GM12878 (cell line): ENCODE measurements around the gene MYO19. TPM values are rescaled to one million over a fixed set of nuclear protein-coding genes. Genes with fewer than 3 reads are reported as not detected.

Source experiments
- ATAC-seq: fragments of 200-7000 bp; cut with Tn5 transposase; 3 replicates; pipeline ENCODE4 v1.9.1; 2020; ENCODE audit warnings: mild to moderate bottlenecking, moderate library complexity
- BruUV-seq: library from RNA; stranded (reverse); fragments of 400-500 nt; replicated peaks from 2 replicates; lab custom pipeline; 2021; lab: Mats Ljungman, UMichigan
- CTCF ChIA-PET: fragments of 300-600 bp; sonication (Branson Sonifier 250); formaldehyde crosslinking; extraction: SDS; loops from one replicate; lab custom pipeline; 2021; ENCODE audit warnings: inconsistent platforms; lab: Yijun Ruan, JAX
- POLR2A ChIA-PET: fragments of 350-600 bp; formaldehyde crosslinking; extraction: SDS; loops from one replicate; lab custom pipeline; 2021; ENCODE audit warnings: inconsistent platforms; lab: Charles Lee
- RAD21 ChIA-PET: fragments of 300-600 bp; sonication (Branson Sonifier 250); formaldehyde crosslinking; loops from one replicate; lab custom pipeline; 2023; ENCODE audit warnings: antibody characterized with exemption; ENCODE audit not compliant: unreplicated experiment; lab: Charles Lee
- SMC1A ChIA-PET: fragments of 300-600 bp; sonication (Branson Sonifier 250); formaldehyde crosslinking; loops from one replicate; lab custom pipeline; 2023; ENCODE audit not compliant: unreplicated experiment, uncharacterized antibody; lab: Charles Lee
- DNase-seq: peaks from one replicate; pipeline ENCODE4 v3.0.0-alpha.2; 2011; ENCODE audit warnings: low read depth, low spot score
- FAIRE-seq: peaks from 3 replicates; lab custom pipeline; 2011; peaks lifted over from hg19 to GRCh38; lab: Jason Lieb, UNC
- H2AFZ ChIP-seq: 2 replicates; pipeline ENCODE4 v1.6.0; 2011; ENCODE audit warnings: low read depth, low read length, control low read depth; ENCODE audit not compliant: control insufficient read depth
- H3K27ac ChIP-seq: 2 replicates; pipeline ENCODE4 v1.5.1; 2011; ENCODE audit warnings: control low read depth; ENCODE audit not compliant: control insufficient read depth, insufficient read depth
- H3K27me3 ChIP-seq, 2 experiments: replicated peaks in 1 of 2; 2 replicates each; pipeline versions ENCODE4 v1.6.0 to v1.6.1; 2011; ENCODE audit warnings: low read length in 1 of 2; ENCODE audit not compliant: control insufficient read depth in 2 of 2, insufficient read depth in 2 of 2
- H3K36me3 ChIP-seq, 2 experiments: 2 replicates each; pipeline ENCODE4 v1.5.1; 2011; ENCODE audit warnings: low read length in 1 of 2; ENCODE audit not compliant: control insufficient read depth in 2 of 2, insufficient read depth in 2 of 2
- H3K4me1 ChIP-seq: 2 replicates; pipeline ENCODE4 v1.6.1; 2011; ENCODE audit warnings: mild to moderate bottlenecking, low read length, moderate library complexity, mixed read lengths; ENCODE audit not compliant: control insufficient read depth, insufficient read depth
- H3K4me2 ChIP-seq: 2 replicates; pipeline ENCODE4 v1.6.0; 2011; ENCODE audit warnings: control low read depth; ENCODE audit not compliant: control insufficient read depth, insufficient read depth
- H3K4me3 ChIP-seq: fragments of 200-600 bp; sonication (generic); 2 replicates; pipeline ENCODE4 v1.5.1; 2016
- H3K79me2 ChIP-seq: 2 replicates; pipeline ENCODE4 v1.6.0; 2011; ENCODE audit warnings: low read length; ENCODE audit not compliant: control insufficient read depth, insufficient read depth
- H3K9ac ChIP-seq: 2 replicates; pipeline ENCODE4 v1.8.0; 2011; ENCODE audit warnings: low read length, control low read depth, mixed read lengths; ENCODE audit not compliant: control insufficient read depth, insufficient read depth
- H3K9me3 ChIP-seq: replicated peaks from 3 replicates; pipeline ENCODE4 v1.5.1; 2011; ENCODE audit warnings: mild to moderate bottlenecking, low read length; ENCODE audit not compliant: control insufficient read depth, insufficient read depth
- H4K20me1 ChIP-seq: 2 replicates; pipeline ENCODE4 v1.6.0; 2011; ENCODE audit not compliant: control insufficient read depth, insufficient read depth
- CBX3 ChIP-seq: fragments of 200-600 bp; sonication (generic); IDR thresholded peaks from 2 replicates; pipeline ENCODE4 v1.6.1; 2016; ENCODE audit warnings: low read depth, borderline replicate concordance
- CREB1 ChIP-seq: IDR thresholded peaks from 2 replicates; pipeline ENCODE4 v1.6.1; 2012; ENCODE audit warnings: low read depth, mild to moderate bottlenecking, inconsistent platforms
- NRF1 ChIP-seq: conservative IDR thresholded peaks from 2 replicates; pipeline ENCODE4 v1.6.1; 2011; ENCODE audit warnings: mild to moderate bottlenecking, low read depth, low read length, improper control_type of control experiment
- POLR2AphosphoS2 ChIP-seq: IDR thresholded peaks from 2 replicates; pipeline ENCODE4 v1.6.1; 2011; ENCODE audit warnings: low read depth, mild to moderate bottlenecking, low read length, improper control_type of control experiment, moderate library complexity
- RFX5 ChIP-seq: IDR thresholded peaks from 2 replicates; pipeline ENCODE4 v1.6.1; 2011; ENCODE audit warnings: low read depth, low read length, improper control_type of control experiment
- SPI1 ChIP-seq: IDR thresholded peaks from 2 replicates; pipeline ENCODE4 v1.6.1; 2011; ENCODE audit warnings: low read depth, mild to moderate bottlenecking, low read length, moderate library complexity, borderline replicate concordance; ENCODE audit not compliant: insufficient read depth
- ZSCAN29 ChIP-seq: fragments of 450-650 bp; IDR thresholded peaks from 2 replicates; pipeline ENCODE4 v1.6.1; 2017; ENCODE audit warnings: mild to moderate bottlenecking, moderate library complexity
- WGBS: methylation state at CpG from one replicate; pipeline ENCODE4 v1.1.6; 2016; ENCODE audit warnings: low lambda C conversion rate; ENCODE audit not compliant: insufficient replicate concordance, insufficient coverage; ENCODE audit errors: missing lambda C conversion rate; 5-methylcytosine and 5-hydroxymethylcytosine counted together
- in situ Hi-C: fragments of 300-500 bp; cut with MboI; formaldehyde crosslinking; loops from 9 replicates; pipeline ENCODE4 v1.14.3; 2018; ENCODE audit warnings: mixed read lengths
- intact Hi-C: fragments of 100-400 bp; cut with micrococcal nuclease; formaldehyde crosslinking; loops from one replicate; pipeline ENCODE4 v1.14.2; 2022; ENCODE audit not compliant: unreplicated experiment
- polyA plus RNA-seq, 11 experiments: library from polyadenylated mRNA; depleted of rRNA in 4 of 11; unstranded in 6 of 11; stranded (reverse) in 5 of 11; fragments of >200 nt; fragmentation: Nextera tagmentation in 4 of 11; fragmentation: Illumina TruSeq in 1 of 11; extraction: Ambion mirVana in 4 of 11; extraction: Trizol in 1 of 11; gene quantifications; 1 replicate in 1 of 11; 2 replicates in 10 of 11; pipeline versions ENCODE4 v1.2.1 to v1.2.3, GENCODE V29; 2011 to 2016; ENCODE audit warnings: inconsistent platforms in 2 of 11, missing spikeins in 2 of 11, low read depth in 1 of 11
- total RNA-seq, 4 experiments: library from RNA; depleted of rRNA in 3 of 4; stranded (reverse); fragments of >200 nt in 3 of 4; fragmentation: Illumina TruSeq in 1 of 4; extraction: Trizol in 1 of 4; gene quantifications; 2 replicates each; pipeline versions ENCODE4 v1.2.1 to v1.2.3, GENCODE V29; 2013 to 2021

Gene MYO19
- total and polyA plus RNA-seq, 10 of the 15 experiments (the other 5 are each of a cell fraction or from before 2014, with no cell fraction given), result 11.4 to 103 (median 67.1) TPM

DNA sequence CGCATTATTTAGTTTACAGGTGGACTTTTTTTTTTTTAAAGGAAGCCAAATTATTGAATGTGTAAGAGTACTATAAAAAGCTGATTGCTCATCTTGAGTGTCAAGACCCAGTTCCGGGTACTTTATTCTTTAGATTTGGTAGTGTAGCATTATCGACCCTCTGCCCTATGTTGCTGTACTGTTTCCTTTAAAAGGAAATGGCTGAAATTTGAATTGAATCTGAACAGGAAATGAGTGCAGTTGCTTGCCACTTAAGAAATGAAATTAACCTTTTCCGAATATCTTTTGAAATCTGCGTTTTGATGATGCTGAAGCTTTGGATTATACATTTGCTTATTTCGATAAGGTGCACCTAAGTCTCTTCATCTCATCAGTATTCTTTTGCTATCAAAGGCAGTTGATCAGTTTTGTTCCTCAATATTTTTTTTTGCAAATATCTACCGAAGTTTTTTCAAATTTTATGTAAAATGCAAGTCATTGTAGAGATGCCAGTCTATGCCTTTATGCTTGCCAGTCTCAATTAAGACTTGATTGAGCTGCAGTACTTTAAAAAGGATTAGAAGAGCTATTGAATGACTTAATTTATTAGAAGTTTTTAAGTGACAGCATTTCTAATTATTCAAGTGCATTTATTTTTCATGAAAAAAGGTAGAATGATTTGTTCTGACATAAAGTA, 11.9 kb upstream of the MYO19 start:
- SMC1A ChIA-PET, result interaction anchor here (0.5 to 2.3 kb wide), 6 partner anchors 12 to 576 kb away, joined by 3 to 9 read pairs (median 4); partner anchors contain the start of gene MRM1
- Histone ChIP-seq H3K79me2 (peaks cover 53% of the 10 kb centered on the region), H3K9ac (peak overlapping the region; percentile 88), H4K20me1 (no peaks in the 10 kb centered on the region; the same call in 1 of the 2 replicates), H3K27ac (peak overlapping the region; percentile 67), H2AFZ (no peak overlapping the region), H3K4me1 (peaks cover 16% of the 10 kb centered on the region; the same call in 1 of the 2 replicates), H3K4me3 (peak overlapping the region; percentile 83), H3K9me3 (no peaks in the 10 kb centered on the region), H3K27me3 (no peaks in the 10 kb centered on the region), H3K36me3 (no peaks in the 10 kb centered on the region), H3K4me2 (peak overlapping the region; percentile 66)
- TF ChIP-seq NRF1 (no peak), SPI1 (no peak), CREB1 (no peak), POLR2AphosphoS2 (no peak), CBX3 (no peak), ZSCAN29 (no peak), RFX5 (no peak)
- no peak for DNase-seq
- POLR2A ChIA-PET, result interaction anchor here (0.5 to 4.9 kb wide), 7 partner anchors 12 to 858 kb away, joined by 3 to 28 read pairs (median 5); partner anchors contain the start of genes MRM1, MYO19, PIGW and ZNHIT3
- BruUV-seq, result no TSS peak
- whole genome bisulfite sequencing, result 7% methylated on average over 7 of the region's 7 CpGs
- CTCF ChIA-PET, result interaction anchor here (0.6 to 4.6 kb wide), 5 partner anchors 11 to 501 kb away, joined by 3 to 34 read pairs (median 4); partner anchors contain the start of genes MRM1, MYO19 and PIGW
- ATAC-seq, result no peak
- no peak for FAIRE-seq
- in situ Hi-C loops, result no loop called here
- RAD21 ChIA-PET, result interaction anchor here (1.0 to 1.6 kb wide), 3 partner anchors 12 to 56 kb away, joined by 3 to 5 read pairs (median 3); partner anchors contain the start of genes MYO19 and PIGW
- intact Hi-C loops, result loop anchor here (5.0 kb wide), 1 partner anchor 56 kb away; the partner anchor contains the start of gene MRM1
